IMR-90 (cell line): ENCODE results near the gene KTN1. TPM values are rescaled to one million over a fixed set of nuclear protein-coding genes. Genes with fewer than 3 reads are reported as not detected.

ENCODE experiments used
- ATAC-seq: fragments of 200-7000 bp; cut with Tn5 transposase; 2 replicates; pipeline ENCODE4 v1.9.1; 2020; ENCODE audit warnings: low read depth, mild to moderate bottlenecking, moderate library complexity
- BruUV-seq: library from RNA; stranded (reverse); fragments of 400-500 nt; replicated peaks from 2 replicates; lab custom pipeline; 2021; lab: Mats Ljungman, UMichigan
- CTCF ChIA-PET: fragments of 300-600 bp; formaldehyde crosslinking; extraction: SDS; loops from one replicate; lab custom pipeline; 2021; ENCODE audit warnings: antibody characterized with exemption; lab: Yijun Ruan, JAX
- POLR2A ChIA-PET: fragments of 300-600 bp; sonication (Branson Sonifier 250); formaldehyde crosslinking; loops from one replicate; lab custom pipeline; 2022; ENCODE audit warnings: antibody characterized with exemption; ENCODE audit not compliant: unreplicated experiment; lab: Charles Lee
- DNase-seq: peaks from one replicate; pipeline ENCODE4 v3.0.0; 2013
- H2AFZ ChIP-seq: replicated peaks from 2 replicates; pipeline ENCODE3; 2013; ENCODE audit warnings: low read length, mild to moderate bottlenecking; ENCODE audit not compliant: poor library complexity
- H2AK5ac ChIP-seq: 2 replicates; pipeline ENCODE4 v1.6.1; 2013; ENCODE audit warnings: low read depth, low read length, inconsistent platforms
- H2AK9ac ChIP-seq: replicated peaks from 2 replicates; pipeline ENCODE3; 2013; ENCODE audit warnings: mild to moderate bottlenecking, low read depth, low read length, moderate library complexity; ENCODE audit not compliant: poor library complexity
- H2BK120ac ChIP-seq: 2 replicates; pipeline ENCODE4 v1.6.1; 2013; ENCODE audit warnings: low read depth, low read length, inconsistent platforms
- H2BK15ac ChIP-seq: 3 replicates; pipeline ENCODE4 v1.6.1; 2013; ENCODE audit warnings: low read depth, low read length, inconsistent platforms
- H2BK20ac ChIP-seq: 2 replicates; pipeline ENCODE4 v1.6.1; 2013; ENCODE audit warnings: low read depth, mild to moderate bottlenecking, inconsistent platforms, low read length, moderate library complexity
- H2BK5ac ChIP-seq: 2 replicates; pipeline ENCODE4 v1.6.1; 2013; ENCODE audit warnings: mild to moderate bottlenecking, low read depth, low read length, inconsistent platforms; ENCODE audit not compliant: poor library complexity, severe bottlenecking
- H3K14ac ChIP-seq: replicated peaks from 2 replicates; pipeline ENCODE4 v1.6.1; 2013; ENCODE audit warnings: low read depth, low read length, inconsistent platforms
- H3K18ac ChIP-seq: 2 replicates; pipeline ENCODE4 v1.6.1; 2013; ENCODE audit warnings: low read depth, low read length, control low read depth
- H3K23ac ChIP-seq: 2 replicates; pipeline ENCODE4 v1.6.1; 2013; ENCODE audit warnings: low read depth, low read length, inconsistent platforms
- H3K27ac ChIP-seq: 2 replicates; pipeline ENCODE4 v1.5.1; 2013; ENCODE audit warnings: mild to moderate bottlenecking, control low read depth, low read length; ENCODE audit not compliant: insufficient read depth
- H3K27me3 ChIP-seq: 2 replicates; pipeline ENCODE4 v1.6.1; 2013; ENCODE audit warnings: low read length; ENCODE audit not compliant: control insufficient read depth, insufficient read depth
- H3K36me3 ChIP-seq: 2 replicates; pipeline ENCODE4 v1.6.1; 2013; ENCODE audit warnings: low read length, mixed read lengths; ENCODE audit not compliant: control insufficient read depth, insufficient read depth
- H3K4ac ChIP-seq: 2 replicates; pipeline ENCODE4 v1.6.1; 2013; ENCODE audit warnings: low read depth, low read length, inconsistent platforms
- H3K4me1 ChIP-seq: 2 replicates; pipeline ENCODE4 v1.6.1; 2013; ENCODE audit warnings: low read length, mixed read lengths; ENCODE audit not compliant: control insufficient read depth, insufficient read depth
- H3K4me2 ChIP-seq: 2 replicates; pipeline ENCODE4 v1.6.1; 2013; ENCODE audit warnings: low read depth, mild to moderate bottlenecking, control low read depth, low read length, moderate library complexity
- H3K4me3 ChIP-seq: 2 replicates; pipeline ENCODE4 v1.5.1; 2013; ENCODE audit warnings: low read depth, mild to moderate bottlenecking, control low read depth, low read length, moderate library complexity; ENCODE audit not compliant: insufficient read depth
- H3K56ac ChIP-seq: 2 replicates; pipeline ENCODE4 v1.6.1; 2013; ENCODE audit warnings: low read length, inconsistent platforms; ENCODE audit not compliant: insufficient read depth; ENCODE audit errors: extremely low read depth
- H3K79me1 ChIP-seq, 2 experiments: 2 replicates each; pipeline ENCODE4 v1.6.1; 2013; ENCODE audit warnings: low read length in 2 of 2, inconsistent platforms in 1 of 2, low read depth in 1 of 2
- H3K9ac ChIP-seq: 2 replicates; pipeline ENCODE4 v1.6.1; 2013; ENCODE audit warnings: low read depth, low read length, control low read depth
- H3K9me1 ChIP-seq: 2 replicates; pipeline ENCODE4 v1.6.1; 2013; ENCODE audit warnings: low read length, inconsistent platforms; ENCODE audit not compliant: insufficient read depth
- H3K9me3 ChIP-seq: 2 replicates; pipeline ENCODE4 v1.6.1; 2013; ENCODE audit warnings: low read length; ENCODE audit not compliant: control insufficient read depth, insufficient read depth
- H4K20me1 ChIP-seq: 2 replicates; pipeline ENCODE4 v1.6.1; 2013; ENCODE audit warnings: low read length, inconsistent platforms; ENCODE audit not compliant: insufficient read depth
- H4K5ac ChIP-seq: 2 replicates; pipeline ENCODE4 v1.6.1; 2013; ENCODE audit warnings: mild to moderate bottlenecking, low read depth, low read length, control low read depth
- H4K8ac ChIP-seq, 2 experiments: 2 replicates each; pipeline ENCODE4 v1.6.1; 2013; ENCODE audit warnings: low read depth in 2 of 2, low read length in 2 of 2, control low read depth in 1 of 2, inconsistent platforms in 1 of 2
- H4K91ac ChIP-seq: 2 replicates; pipeline ENCODE4 v1.6.1; 2013; ENCODE audit warnings: low read depth, low read length, inconsistent platforms; ENCODE audit not compliant: insufficient read depth
- BHLHE40 ChIP-seq: fragments of 150-350 bp; IDR thresholded peaks from 2 replicates; pipeline ENCODE4 v1.6.1; 2016; ENCODE audit warnings: mild to moderate bottlenecking, low read depth, low read length
- MAFK ChIP-seq: IDR thresholded peaks from 2 replicates; pipeline ENCODE4 v1.6.1; 2012; ENCODE audit warnings: low read depth, low read length, improper control_type of control experiment
- NFE2L2 ChIP-seq: fragments of 150-350 bp; IDR thresholded peaks from 2 replicates; pipeline ENCODE4 v1.6.1; 2016; ENCODE audit warnings: low read depth, mild to moderate bottlenecking, low read length
- POLR2A ChIP-seq: IDR thresholded peaks from 2 replicates; pipeline ENCODE4 v1.6.1; 2012; ENCODE audit warnings: mild to moderate bottlenecking, low read depth, low read length
- SMC3 ChIP-seq: fragments of 150-350 bp; IDR thresholded peaks from 2 replicates; pipeline ENCODE4 v1.6.1; 2016; ENCODE audit warnings: low read depth, mild to moderate bottlenecking, antibody characterized with exemption, low read length, moderate library complexity
- dilution Hi-C: fragments of 300-500 bp; cut with HindIII; formaldehyde crosslinking; loops from one replicate; pipeline ENCODE4 v1.14.3; 2018; ENCODE audit warnings: low sequenced_read_pairs; ENCODE audit not compliant: unreplicated experiment
- in situ Hi-C: fragments of 300-500 bp; cut with MboI; formaldehyde crosslinking; loops from 3 replicates; pipeline ENCODE4 v1.14.3; 2019; ENCODE audit warnings: low sequenced_read_pairs, inconsistent platforms, mixed read lengths
- intact Hi-C: fragments of 100-400 bp; cut with micrococcal nuclease; formaldehyde crosslinking; loops from 2 replicates; pipeline ENCODE4 v1.10.0; 2022
- polyA plus RNA-seq, 3 experiments: library from polyadenylated mRNA; depleted of rRNA; stranded (reverse); fragments of >200 nt; gene quantifications; 2 replicates each; pipeline ENCODE4 v1.2.3, GENCODE V29; 2012; ENCODE audit warnings: low replicate concordance in 1 of 3
- total RNA-seq: library from RNA; depleted of rRNA; stranded (reverse); fragments of >200 nt; gene quantifications from 2 replicates; pipeline ENCODE4 v1.2.3, GENCODE V29; 2012

The KTN1 gene
- total and polyA plus RNA-seq, 2 of the 4 experiments (the other 2 are of a cell fraction) = 42.1 to 57.2 TPM

DNA sequence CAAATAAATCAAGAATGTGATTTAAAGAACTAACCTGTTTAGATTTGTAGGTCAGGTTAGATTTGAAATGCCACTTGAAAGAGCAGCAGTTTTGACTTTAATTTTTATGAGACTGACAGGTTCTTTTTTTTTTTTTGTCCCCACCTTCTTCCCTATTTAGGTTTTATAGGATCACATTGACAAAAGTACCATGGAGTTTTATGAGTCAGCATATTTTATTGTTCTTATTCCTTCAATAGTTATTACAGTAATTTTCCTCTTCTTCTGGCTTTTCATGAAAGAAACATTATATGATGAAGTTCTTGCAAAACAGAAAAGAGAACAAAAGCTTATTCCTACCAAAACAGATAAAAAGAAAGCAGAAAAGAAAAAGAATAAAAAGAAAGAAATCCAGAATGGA, 31.9 kb downstream of the KTN1 start:
- Histone ChIP-seq H4K8ac (no peak overlapping the region), H3K9ac (no peak overlapping the region), H3K27ac (no peak overlapping the region), H2AK9ac (no peak overlapping the region), H3K23ac (no peak overlapping the region), H3K4me2 (no peak overlapping the region), H3K9me3 (no peaks in the 10 kb centered on the region), H3K4me1 (peaks cover 6% of the 10 kb centered on the region; the same call in 1 of the 2 replicates), H2BK5ac (no peak overlapping the region), H3K9me1 (peaks cover 7% of the 10 kb centered on the region), H2BK120ac (no peak overlapping the region), H2BK15ac (no peak overlapping the region), H3K14ac (no peak overlapping the region), H2AFZ (no peak overlapping the region), H3K4me3 (no peak overlapping the region), H2BK20ac (no peak overlapping the region), H3K4ac (no peak overlapping the region), H3K27me3 (no peaks in the 10 kb centered on the region), H4K91ac (no peak overlapping the region), H3K79me1 (peaks cover 44 to 61% of the 10 kb centered on the region in 2 experiments), H3K18ac (no peak overlapping the region), H2AK5ac (no peak overlapping the region), H4K20me1 (peaks cover 25% of the 10 kb centered on the region), H3K56ac (no peak overlapping the region), H4K5ac (no peak overlapping the region), H3K36me3 (peaks cover 11% of the 10 kb centered on the region)
- dilution Hi-C loops = no loop called here
- ChIA-PET CTCF (no interaction called here), POLR2A (no interaction called here)
- BruUV-seq = no TSS peak
- in situ Hi-C loops = no loop called here
- 0 out of 2 replicates have a peak, but pooled peaks have one; percentile 18 for TF ChIP-seq NFE2L2
- TF ChIP-seq POLR2A = no peak
- TF ChIP-seq BHLHE40 = no peak
- TF ChIP-seq MAFK = peak; percentile 71
- TF ChIP-seq SMC3 = no peak
- DNase-seq (no peak), ATAC-seq (no peak)
- intact Hi-C loops = no loop called here
